Islet precursor cell (in vitro differentiated cells): Measurements from ENCODE around the gene WASHC1.
A peak's percentile ranks its signal among the peaks of the same experiment; 100 is the strongest.

Experiments used
- DNase-seq: peaks from one replicate; pipeline ENCODE4 v3.0.0-alpha.2; 2018

WASHC1 gene

GRCh38 chr9:10653-11053 lies 18.6 kb downstream of the WASHC1 start:
- DNase-seq, result peak; percentile 69

GRCh38 chr9:10207-10606 lies 19.0 kb downstream of the WASHC1 start:
- DNase-seq, result peak; percentile 9
